HCT116 (cell line): ENCODE results near the gene MOB3B. TPM values are rescaled to one million over a fixed set of nuclear protein-coding genes. Genes with fewer than 3 reads are reported as not detected.

ENCODE experiments used
- ATAC-seq: fragments of 200-7000 bp; cut with Tn5 transposase; 2 replicates; pipeline ENCODE4 v1.9.1; 2020; ENCODE audit warnings: mild to moderate bottlenecking, moderate library complexity
- BruUV-seq: library from RNA; stranded (reverse); fragments of 400-500 nt; replicated peaks from 2 replicates; lab custom pipeline; 2021; lab: Mats Ljungman, UMichigan
- CTCF ChIA-PET: fragments of 300-600 bp; sonication (Branson Sonifier 250); formaldehyde crosslinking; loops from one replicate; lab custom pipeline; 2021; ENCODE audit warnings: antibody characterized with exemption; lab: Charles Lee
- POLR2A ChIA-PET: fragments of 300-600, 350-600 bp; sonication (Branson Sonifier 250); formaldehyde crosslinking; loops from one replicate; lab custom pipeline; 2021; ENCODE audit warnings: antibody characterized with exemption; lab: Charles Lee
- RAD21 ChIA-PET, 2 experiments: fragments of 300-600 bp; sonication (Branson Sonifier 250); formaldehyde crosslinking; loops; one replicate each; lab custom pipeline; 2023; ENCODE audit warnings: low total read pairs in 2 of 2; ENCODE audit not compliant: uncharacterized antibody in 2 of 2, unreplicated experiment in 2 of 2, low non-redundant PET in 1 of 2; lab: Charles Lee
- DNase-seq: peaks from one replicate; pipeline ENCODE4 v3.0.0-alpha.2; 2010; ENCODE audit warnings: low read depth, low spot score
- H2AFZ ChIP-seq: fragments of 200-600 bp; shearing (Covaris generic), sonication (generic); 2 replicates; pipeline ENCODE4 v1.6.1; 2017; ENCODE audit warnings: low read depth, mixed run types, mixed read lengths, antibody characterized with exemption, low read length; ENCODE audit not compliant: poor library complexity, severe bottlenecking
- H3K27ac ChIP-seq: 2 replicates; pipeline ENCODE4 v1.5.1; 2012; ENCODE audit warnings: low read depth, low read length
- H3K27me3 ChIP-seq: fragments of 200-600 bp; sonication (generic); 2 replicates; pipeline ENCODE4 v1.6.1; 2016; ENCODE audit warnings: mixed run types, low read length, mixed read lengths; ENCODE audit not compliant: insufficient read depth
- H3K36me3 ChIP-seq, 2 experiments: fragments of 200-500 bp in 1 of 2; fragments of 200-600 bp in 1 of 2; sonication (Bioruptor generic) in 1 of 2; sonication (generic) in 1 of 2; 2 replicates each; pipeline versions ENCODE4 v1.5.1 to v1.6.1; 2014 to 2016; ENCODE audit warnings: low read length in 2 of 2, inconsistent platforms in 1 of 2, mixed read lengths in 1 of 2, mixed run types in 1 of 2; ENCODE audit not compliant: insufficient read depth in 2 of 2, control insufficient read depth in 1 of 2
- H3K4me1 ChIP-seq, 2 experiments: fragments of 200-600 bp in 1 of 2; sonication (generic) in 1 of 2; 2 replicates each; pipeline versions ENCODE4 v1.5.1 to v1.6.1; 2012 to 2017; ENCODE audit warnings: low read length in 2 of 2, inconsistent platforms in 1 of 2, mild to moderate bottlenecking in 1 of 2, mixed read lengths in 1 of 2, mixed run types in 1 of 2, moderate library complexity in 1 of 2; ENCODE audit not compliant: insufficient read depth in 2 of 2, control insufficient read depth in 1 of 2
- H3K4me2 ChIP-seq: fragments of 200-600 bp; sonication (generic); 2 replicates; pipeline ENCODE4 v1.6.1; 2017; ENCODE audit warnings: mixed run types, low read length, mixed read lengths
- H3K4me3 ChIP-seq, 2 experiments: fragments of 200-600 bp in 1 of 2; sonication (generic) in 1 of 2; replicated peaks in 1 of 2; 2 replicates each; pipeline ENCODE4 v1.5.1; 2011 to 2016; ENCODE audit warnings: low read length in 2 of 2, control low read depth in 1 of 2, low read depth in 1 of 2, mild to moderate bottlenecking in 1 of 2, mixed read lengths in 1 of 2, mixed run types in 1 of 2
- H3K79me2 ChIP-seq: fragments of 200-600 bp; sonication (generic); 2 replicates; pipeline ENCODE4 v1.6.1; 2017; ENCODE audit warnings: mild to moderate bottlenecking, mixed run types, low read length, moderate library complexity, mixed read lengths; ENCODE audit not compliant: insufficient read depth
- H3K9ac ChIP-seq: fragments of 200-600 bp; sonication (generic); 2 replicates; pipeline ENCODE4 v1.6.1; 2016; ENCODE audit warnings: low read length, mixed read lengths
- H3K9me2 ChIP-seq: fragments of 200-600 bp; sonication (generic), shearing (Covaris generic); 2 replicates; pipeline ENCODE4 v1.6.1; 2017; ENCODE audit warnings: mixed run types, mild to moderate bottlenecking, moderate library complexity; ENCODE audit not compliant: insufficient read depth
- H3K9me3 ChIP-seq, 2 experiments: fragments of 200-500 bp in 1 of 2; fragments of 200-600 bp in 1 of 2; sonication (Bioruptor generic) in 1 of 2; sonication (generic) in 1 of 2; 2 replicates each; pipeline ENCODE4 v1.6.1; 2014 to 2017; ENCODE audit warnings: low read length in 2 of 2, mixed read lengths in 2 of 2, inconsistent platforms in 1 of 2, low read depth in 1 of 2, mild to moderate bottlenecking in 1 of 2, mixed run types in 1 of 2, moderate library complexity in 1 of 2; ENCODE audit not compliant: control insufficient read depth in 1 of 2, insufficient read depth in 1 of 2
- H4K20me1 ChIP-seq: fragments of 200-600 bp; sonication (generic), shearing (Covaris generic); 2 replicates; pipeline ENCODE4 v1.6.1; 2017; ENCODE audit warnings: mixed run types, mild to moderate bottlenecking, moderate library complexity; ENCODE audit not compliant: insufficient read depth
- CBX3 ChIP-seq: IDR thresholded peaks from 2 replicates; pipeline ENCODE4 v1.6.1; 2012; ENCODE audit warnings: low read depth
- CEBPB ChIP-seq: IDR thresholded peaks from 2 replicates; pipeline ENCODE4 v1.6.1; 2012; ENCODE audit warnings: low read depth
- EZH2 ChIP-seq: fragments of 200-600 bp; sonication (generic); IDR thresholded peaks from 2 replicates; pipeline ENCODE4 v1.6.1; 2017; ENCODE audit warnings: antibody characterized with exemption, mixed run types
- EZH2phosphoT487 ChIP-seq: fragments of 200-600 bp; IDR thresholded peaks from 2 replicates; pipeline ENCODE4 v1.6.1; 2018; ENCODE audit warnings: antibody characterized with exemption, borderline replicate concordance
- FOSL1 ChIP-seq: IDR thresholded peaks from 2 replicates; pipeline ENCODE4 v1.6.1; 2012; ENCODE audit warnings: low read depth
- JUND ChIP-seq: IDR thresholded peaks from 2 replicates; pipeline ENCODE4 v1.6.1; 2012
- POLR2AphosphoS5 ChIP-seq: IDR thresholded peaks from 2 replicates; pipeline ENCODE4 v1.6.1; 2011; ENCODE audit warnings: mild to moderate bottlenecking, low read depth, low read length, moderate library complexity
- SIN3A ChIP-seq: IDR thresholded peaks from 2 replicates; pipeline ENCODE4 v1.6.1; 2012; ENCODE audit warnings: low read depth
- SRF ChIP-seq: IDR thresholded peaks from 2 replicates; pipeline ENCODE4 v1.6.1; 2012; ENCODE audit warnings: low read depth
- TCF7L2 ChIP-seq: IDR thresholded peaks from 2 replicates; pipeline ENCODE4 v1.7.0; 2011; ENCODE audit warnings: borderline replicate concordance, inconsistent platforms; ENCODE audit not compliant: insufficient read depth, insufficient read length; ENCODE audit errors: extremely low read depth
- YY1 ChIP-seq: IDR thresholded peaks from 2 replicates; pipeline ENCODE4 v1.6.1; 2011; ENCODE audit warnings: low read length, low read depth, moderate library complexity, mild to moderate bottlenecking; ENCODE audit not compliant: insufficient replicate concordance; ENCODE audit errors: extremely low read depth
- ZFX ChIP-seq: fragments of 450-650 bp; IDR thresholded peaks from 2 replicates; pipeline ENCODE4 v1.6.1; 2017
- ZNF274 ChIP-seq: fragments of 200-500 bp; sonication (Bioruptor generic); IDR thresholded peaks from 2 replicates; pipeline ENCODE4 v1.6.1; 2014; ENCODE audit warnings: mild to moderate bottlenecking, low read depth, low read length, inconsistent platforms
- intact Hi-C: fragments of 100-400 bp; cut with micrococcal nuclease; formaldehyde crosslinking; loops from 2 replicates; pipeline ENCODE4 v1.10.0; 2022
- total RNA-seq: library from RNA; stranded (reverse); gene quantifications from one replicate; pipeline ENCODE4 v1.2.1, GENCODE V29; 2021; ENCODE audit not compliant: unreplicated experiment
- TF ChIP-seq, protein P1 (sequence below): IDR thresholded peaks from 2 replicates; pipeline ENCODE4 v1.6.1; 2012
- TF ChIP-seq, protein P2 (sequence below): IDR thresholded peaks from 2 replicates; pipeline ENCODE4 v1.6.1; 2011; ENCODE audit warnings: mild to moderate bottlenecking, low read length, moderate library complexity; ENCODE audit not compliant: insufficient replicate concordance; ENCODE audit errors: extremely low read depth
- TF ChIP-seq, protein P3 (sequence below): IDR thresholded peaks from 2 replicates; pipeline ENCODE4 v1.6.1; 2012; ENCODE audit warnings: low read depth

The MOB3B gene
- total RNA-seq, 1 experiment from 2014 or later = 1.2 TPM

DNA sequence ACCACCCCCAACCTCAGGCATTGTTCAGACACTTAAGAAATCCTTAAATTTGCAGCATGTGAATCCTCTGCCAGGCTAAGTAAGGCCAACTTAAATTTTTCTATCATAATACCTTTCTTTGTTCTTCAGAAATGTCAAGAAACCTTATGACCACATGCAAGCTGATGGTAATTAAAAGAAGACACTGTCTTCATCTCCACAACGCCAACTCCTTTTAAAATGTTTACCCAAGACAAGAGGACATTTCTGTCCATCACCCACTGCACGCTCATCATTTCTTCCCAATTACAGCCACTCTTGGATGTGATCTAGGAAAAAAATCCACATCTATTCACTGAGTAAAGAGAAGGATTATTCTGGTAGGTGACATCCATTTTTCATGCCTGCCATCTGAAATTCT is 11.6 kb downstream of the MOB3B start:
- intact Hi-C loops = no loop called here

DNA sequence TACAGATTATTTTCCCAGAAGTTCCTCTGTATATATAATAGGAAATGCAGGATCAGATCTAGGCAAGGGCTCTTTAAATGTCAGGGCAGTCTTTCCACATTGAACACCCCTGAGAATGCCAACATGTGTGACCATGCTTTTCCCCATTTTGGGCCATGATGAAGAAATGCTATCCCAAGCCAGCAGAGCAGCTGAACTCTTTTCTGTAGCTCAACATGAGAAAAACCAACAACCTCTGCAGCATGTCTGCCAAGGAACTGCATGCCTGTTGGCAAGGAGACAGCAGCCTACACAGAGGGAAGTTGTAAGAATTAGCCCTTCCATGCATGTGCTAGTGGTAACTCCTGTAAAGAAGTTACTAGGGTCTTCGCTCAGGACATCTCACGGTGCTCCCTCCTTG is 15.1 kb downstream of the MOB3B start:
- ChIA-PET RAD21 (no interaction called here), CTCF (no interaction called here), POLR2A (no interaction called here)
- no peak overlapping the region for H3K4me3 ChIP-seq
- H3K4me2 ChIP-seq = no peak overlapping the region
- H3K27ac ChIP-seq = no peak overlapping the region
- no peaks in the 10 kb centered on the region for H3K9me2 ChIP-seq
- no TSS peak for BruUV-seq
- ATAC-seq (no peak), DNase-seq (no peak)
- no peaks in the 10 kb centered on the region for H3K79me2 ChIP-seq
- H3K4me1 ChIP-seq = no peaks in the 10 kb centered on the region
- intact Hi-C loops = no loop called here
- H2AFZ ChIP-seq = no peak overlapping the region
- no peaks in the 10 kb centered on the region for H3K9me3 ChIP-seq
- H3K9ac ChIP-seq = no peak overlapping the region
- no peaks in the 10 kb centered on the region for H4K20me1 ChIP-seq
- no peaks in the 10 kb centered on the region for H3K27me3 ChIP-seq
- H3K36me3 ChIP-seq = no peaks in the 10 kb centered on the region
- TF ChIP-seq YY1 = no peak
- no peak for TF ChIP-seq ZFX
- no peak for TF ChIP-seq EZH2
- TF ChIP-seq CEBPB = no peak
- no peak for TF ChIP-seq SRF
- TF ChIP-seq TCF7L2 = no peak
- no peak for TF ChIP-seq POLR2AphosphoS5
- no peak for TF ChIP-seq ZNF274
- TF ChIP-seq, protein P1, sequence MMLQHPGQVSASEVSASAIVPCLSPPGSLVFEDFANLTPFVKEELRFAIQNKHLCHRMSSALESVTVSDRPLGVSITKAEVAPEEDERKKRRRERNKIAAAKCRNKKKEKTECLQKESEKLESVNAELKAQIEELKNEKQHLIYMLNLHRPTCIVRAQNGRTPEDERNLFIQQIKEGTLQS = no peak
- no peak for TF ChIP-seq CBX3
- TF ChIP-seq, protein P2, sequence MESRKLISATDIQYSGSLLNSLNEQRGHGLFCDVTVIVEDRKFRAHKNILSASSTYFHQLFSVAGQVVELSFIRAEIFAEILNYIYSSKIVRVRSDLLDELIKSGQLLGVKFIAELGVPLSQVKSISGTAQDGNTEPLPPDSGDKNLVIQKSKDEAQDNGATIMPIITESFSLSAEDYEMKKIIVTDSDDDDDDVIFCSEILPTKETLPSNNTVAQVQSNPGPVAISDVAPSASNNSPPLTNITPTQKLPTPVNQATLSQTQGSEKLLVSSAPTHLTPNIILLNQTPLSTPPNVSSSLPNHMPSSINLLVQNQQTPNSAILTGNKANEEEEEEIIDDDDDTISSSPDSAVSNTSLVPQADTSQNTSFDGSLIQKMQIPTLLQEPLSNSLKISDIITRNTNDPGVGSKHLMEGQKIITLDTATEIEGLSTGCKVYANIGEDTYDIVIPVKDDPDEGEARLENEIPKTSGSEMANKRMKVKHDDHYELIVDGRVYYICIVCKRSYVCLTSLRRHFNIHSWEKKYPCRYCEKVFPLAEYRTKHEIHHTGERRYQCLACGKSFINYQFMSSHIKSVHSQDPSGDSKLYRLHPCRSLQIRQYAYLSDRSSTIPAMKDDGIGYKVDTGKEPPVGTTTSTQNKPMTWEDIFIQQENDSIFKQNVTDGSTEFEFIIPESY = no peak
- TF ChIP-seq, protein P3, sequence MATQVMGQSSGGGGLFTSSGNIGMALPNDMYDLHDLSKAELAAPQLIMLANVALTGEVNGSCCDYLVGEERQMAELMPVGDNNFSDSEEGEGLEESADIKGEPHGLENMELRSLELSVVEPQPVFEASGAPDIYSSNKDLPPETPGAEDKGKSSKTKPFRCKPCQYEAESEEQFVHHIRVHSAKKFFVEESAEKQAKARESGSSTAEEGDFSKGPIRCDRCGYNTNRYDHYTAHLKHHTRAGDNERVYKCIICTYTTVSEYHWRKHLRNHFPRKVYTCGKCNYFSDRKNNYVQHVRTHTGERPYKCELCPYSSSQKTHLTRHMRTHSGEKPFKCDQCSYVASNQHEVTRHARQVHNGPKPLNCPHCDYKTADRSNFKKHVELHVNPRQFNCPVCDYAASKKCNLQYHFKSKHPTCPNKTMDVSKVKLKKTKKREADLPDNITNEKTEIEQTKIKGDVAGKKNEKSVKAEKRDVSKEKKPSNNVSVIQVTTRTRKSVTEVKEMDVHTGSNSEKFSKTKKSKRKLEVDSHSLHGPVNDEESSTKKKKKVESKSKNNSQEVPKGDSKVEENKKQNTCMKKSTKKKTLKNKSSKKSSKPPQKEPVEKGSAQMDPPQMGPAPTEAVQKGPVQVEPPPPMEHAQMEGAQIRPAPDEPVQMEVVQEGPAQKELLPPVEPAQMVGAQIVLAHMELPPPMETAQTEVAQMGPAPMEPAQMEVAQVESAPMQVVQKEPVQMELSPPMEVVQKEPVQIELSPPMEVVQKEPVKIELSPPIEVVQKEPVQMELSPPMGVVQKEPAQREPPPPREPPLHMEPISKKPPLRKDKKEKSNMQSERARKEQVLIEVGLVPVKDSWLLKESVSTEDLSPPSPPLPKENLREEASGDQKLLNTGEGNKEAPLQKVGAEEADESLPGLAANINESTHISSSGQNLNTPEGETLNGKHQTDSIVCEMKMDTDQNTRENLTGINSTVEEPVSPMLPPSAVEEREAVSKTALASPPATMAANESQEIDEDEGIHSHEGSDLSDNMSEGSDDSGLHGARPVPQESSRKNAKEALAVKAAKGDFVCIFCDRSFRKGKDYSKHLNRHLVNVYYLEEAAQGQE = no peak
- TF ChIP-seq JUND = no peak
- no peak for TF ChIP-seq SIN3A

More for the DNA sequence above, 11.6 kb downstream of the MOB3B start:
- ChIA-PET POLR2A (no interaction called here), CTCF (no interaction called here), RAD21 (no interaction called here)
- H4K20me1 ChIP-seq = no peaks in the 10 kb centered on the region
- no peak overlapping the region for H2AFZ ChIP-seq
- no peaks in the 10 kb centered on the region for H3K9me3 ChIP-seq
- no peaks in the 10 kb centered on the region for H3K27me3 ChIP-seq
- no peaks in the 10 kb centered on the region for H3K9me2 ChIP-seq
- H3K79me2 ChIP-seq = no peaks in the 10 kb centered on the region
- no TSS peak for BruUV-seq
- H3K9ac ChIP-seq = no peak overlapping the region
- H3K4me1 ChIP-seq = no peaks in the 10 kb centered on the region
- no peak overlapping the region for H3K4me2 ChIP-seq
- no peaks in the 10 kb centered on the region for H3K36me3 ChIP-seq
- no peak overlapping the region for H3K27ac ChIP-seq
- TF ChIP-seq SIN3A (no peak), FOSL1 (no peak), EZH2phosphoT487 (no peak), POLR2AphosphoS5 (no peak), YY1 (no peak)
- TF ChIP-seq, all 23 proteins: peak for 0
- DNase-seq = no peak
- H3K4me3 ChIP-seq = no peak overlapping the region
- no peak for ATAC-seq
